HCT116 (cell line): ENCODE measurements around the gene PC. TPM values are rescaled to one million over a fixed set of nuclear protein-coding genes. Genes with fewer than 3 reads are reported as not detected.
A peak's percentile ranks its signal among the peaks of the same experiment; 100 is the strongest.

ENCODE experiments used
- ATAC-seq: fragments of 200-7000 bp; cut with Tn5 transposase; 2 replicates; pipeline ENCODE4 v1.9.1; 2020; ENCODE audit warnings: mild to moderate bottlenecking, moderate library complexity
- BruUV-seq: library from RNA; stranded (reverse); fragments of 400-500 nt; replicated peaks from 2 replicates; lab custom pipeline; 2021; lab: Mats Ljungman, UMichigan
- CTCF ChIA-PET: fragments of 300-600 bp; sonication (Branson Sonifier 250); formaldehyde crosslinking; loops from one replicate; lab custom pipeline; 2021; ENCODE audit warnings: antibody characterized with exemption; lab: Charles Lee
- POLR2A ChIA-PET: fragments of 300-600, 350-600 bp; sonication (Branson Sonifier 250); formaldehyde crosslinking; loops from one replicate; lab custom pipeline; 2021; ENCODE audit warnings: antibody characterized with exemption; lab: Charles Lee
- RAD21 ChIA-PET, 2 experiments: fragments of 300-600 bp; sonication (Branson Sonifier 250); formaldehyde crosslinking; loops; one replicate each; lab custom pipeline; 2023; ENCODE audit warnings: low total read pairs in 2 of 2; ENCODE audit not compliant: uncharacterized antibody in 2 of 2, unreplicated experiment in 2 of 2, low non-redundant PET in 1 of 2; lab: Charles Lee
- DNase-seq: peaks from one replicate; pipeline ENCODE4 v3.0.0-alpha.2; 2010; ENCODE audit warnings: low read depth, low spot score
- H2AFZ ChIP-seq: fragments of 200-600 bp; shearing (Covaris generic), sonication (generic); 2 replicates; pipeline ENCODE4 v1.6.1; 2017; ENCODE audit warnings: low read depth, mixed run types, mixed read lengths, antibody characterized with exemption, low read length; ENCODE audit not compliant: poor library complexity, severe bottlenecking
- H3K27ac ChIP-seq: 2 replicates; pipeline ENCODE4 v1.5.1; 2012; ENCODE audit warnings: low read depth, low read length
- H3K27me3 ChIP-seq: fragments of 200-600 bp; sonication (generic); 2 replicates; pipeline ENCODE4 v1.6.1; 2016; ENCODE audit warnings: mixed run types, low read length, mixed read lengths; ENCODE audit not compliant: insufficient read depth
- H3K36me3 ChIP-seq, 2 experiments: fragments of 200-500 bp in 1 of 2; fragments of 200-600 bp in 1 of 2; sonication (Bioruptor generic) in 1 of 2; sonication (generic) in 1 of 2; 2 replicates each; pipeline versions ENCODE4 v1.5.1 to v1.6.1; 2014 to 2016; ENCODE audit warnings: low read length in 2 of 2, inconsistent platforms in 1 of 2, mixed read lengths in 1 of 2, mixed run types in 1 of 2; ENCODE audit not compliant: insufficient read depth in 2 of 2, control insufficient read depth in 1 of 2
- H3K4me1 ChIP-seq, 2 experiments: fragments of 200-600 bp in 1 of 2; sonication (generic) in 1 of 2; 2 replicates each; pipeline versions ENCODE4 v1.5.1 to v1.6.1; 2012 to 2017; ENCODE audit warnings: low read length in 2 of 2, inconsistent platforms in 1 of 2, mild to moderate bottlenecking in 1 of 2, mixed read lengths in 1 of 2, mixed run types in 1 of 2, moderate library complexity in 1 of 2; ENCODE audit not compliant: insufficient read depth in 2 of 2, control insufficient read depth in 1 of 2
- H3K4me2 ChIP-seq: fragments of 200-600 bp; sonication (generic); 2 replicates; pipeline ENCODE4 v1.6.1; 2017; ENCODE audit warnings: mixed run types, low read length, mixed read lengths
- H3K4me3 ChIP-seq, 2 experiments: fragments of 200-600 bp in 1 of 2; sonication (generic) in 1 of 2; replicated peaks in 1 of 2; 2 replicates each; pipeline ENCODE4 v1.5.1; 2011 to 2016; ENCODE audit warnings: low read length in 2 of 2, control low read depth in 1 of 2, low read depth in 1 of 2, mild to moderate bottlenecking in 1 of 2, mixed read lengths in 1 of 2, mixed run types in 1 of 2
- H3K79me2 ChIP-seq: fragments of 200-600 bp; sonication (generic); 2 replicates; pipeline ENCODE4 v1.6.1; 2017; ENCODE audit warnings: mild to moderate bottlenecking, mixed run types, low read length, moderate library complexity, mixed read lengths; ENCODE audit not compliant: insufficient read depth
- H3K9ac ChIP-seq: fragments of 200-600 bp; sonication (generic); 2 replicates; pipeline ENCODE4 v1.6.1; 2016; ENCODE audit warnings: low read length, mixed read lengths
- H3K9me2 ChIP-seq: fragments of 200-600 bp; sonication (generic), shearing (Covaris generic); 2 replicates; pipeline ENCODE4 v1.6.1; 2017; ENCODE audit warnings: mixed run types, mild to moderate bottlenecking, moderate library complexity; ENCODE audit not compliant: insufficient read depth
- H3K9me3 ChIP-seq, 2 experiments: fragments of 200-500 bp in 1 of 2; fragments of 200-600 bp in 1 of 2; sonication (Bioruptor generic) in 1 of 2; sonication (generic) in 1 of 2; 2 replicates each; pipeline ENCODE4 v1.6.1; 2014 to 2017; ENCODE audit warnings: low read length in 2 of 2, mixed read lengths in 2 of 2, inconsistent platforms in 1 of 2, low read depth in 1 of 2, mild to moderate bottlenecking in 1 of 2, mixed run types in 1 of 2, moderate library complexity in 1 of 2; ENCODE audit not compliant: control insufficient read depth in 1 of 2, insufficient read depth in 1 of 2
- H4K20me1 ChIP-seq: fragments of 200-600 bp; sonication (generic), shearing (Covaris generic); 2 replicates; pipeline ENCODE4 v1.6.1; 2017; ENCODE audit warnings: mixed run types, mild to moderate bottlenecking, moderate library complexity; ENCODE audit not compliant: insufficient read depth
- ATF3 ChIP-seq: IDR thresholded peaks from 2 replicates; pipeline ENCODE4 v1.6.1; 2012
- EZH2 ChIP-seq: fragments of 200-600 bp; sonication (generic); IDR thresholded peaks from 2 replicates; pipeline ENCODE4 v1.6.1; 2017; ENCODE audit warnings: antibody characterized with exemption, mixed run types
- MAX ChIP-seq: IDR thresholded peaks from 2 replicates; pipeline ENCODE4 v1.6.1; 2012
- POLR2A ChIP-seq: IDR thresholded peaks from 2 replicates; pipeline ENCODE4 v1.7.0; 2011; ENCODE audit warnings: borderline replicate concordance; ENCODE audit not compliant: insufficient read depth, insufficient read length; ENCODE audit errors: extremely low read depth
- POLR2AphosphoS5 ChIP-seq: IDR thresholded peaks from 2 replicates; pipeline ENCODE4 v1.6.1; 2011; ENCODE audit warnings: mild to moderate bottlenecking, low read depth, low read length, moderate library complexity
- RAD21 ChIP-seq: IDR thresholded peaks from 2 replicates; pipeline ENCODE4 v1.6.1; 2012; ENCODE audit warnings: low read depth, mild to moderate bottlenecking
- REST ChIP-seq: IDR thresholded peaks from 2 replicates; pipeline ENCODE4 v1.6.1; 2012; ENCODE audit warnings: low read depth
- SIN3A ChIP-seq: IDR thresholded peaks from 2 replicates; pipeline ENCODE4 v1.6.1; 2012; ENCODE audit warnings: low read depth
- SP1 ChIP-seq: IDR thresholded peaks from 2 replicates; pipeline ENCODE4 v1.6.1; 2012; ENCODE audit warnings: low read depth
- TCF7L2 ChIP-seq: IDR thresholded peaks from 2 replicates; pipeline ENCODE4 v1.7.0; 2011; ENCODE audit warnings: borderline replicate concordance, inconsistent platforms; ENCODE audit not compliant: insufficient read depth, insufficient read length; ENCODE audit errors: extremely low read depth
- ZBTB33 ChIP-seq: IDR thresholded peaks from 2 replicates; pipeline ENCODE4 v1.6.1; 2011; ENCODE audit warnings: mild to moderate bottlenecking, low read length, moderate library complexity; ENCODE audit not compliant: insufficient replicate concordance; ENCODE audit errors: extremely low read depth
- intact Hi-C: fragments of 100-400 bp; cut with micrococcal nuclease; formaldehyde crosslinking; loops from 2 replicates; pipeline ENCODE4 v1.10.0; 2022
- total RNA-seq: library from RNA; stranded (reverse); gene quantifications from one replicate; pipeline ENCODE4 v1.2.1, GENCODE V29; 2021; ENCODE audit not compliant: unreplicated experiment

Gene PC
- total RNA-seq, 1 experiment from 2014 or later = 24.1 TPM

- no peak for TF ChIP-seq REST
- TF ChIP-seq ZBTB33 = no peak
- no peak for TF ChIP-seq SIN3A
- no peak for TF ChIP-seq RAD21
- no peak for TF ChIP-seq EZH2
- TF ChIP-seq SP1 = peak; percentile 23; the same call in 1 of the 2 replicates
- no peak for TF ChIP-seq POLR2AphosphoS5
- no peak for TF ChIP-seq MAX
- no peak for TF ChIP-seq POLR2A
These were observed 24.7 kb downstream of the PC start (continued) for GRCh38 chr11:66933531-66933930.

GRCh38 chr11:66932543-66932942, 25.6 kb downstream of the PC start:
- no TSS peak for BruUV-seq
- Histone ChIP-seq H3K9me2 (no peaks in the 10 kb centered on the region), H3K9me3 (no peaks in the 10 kb centered on the region), H3K36me3 (no peaks in the 10 kb centered on the region), H3K9ac (no peak overlapping the region), H3K4me2 (no peak overlapping the region), H3K4me3 (no peak overlapping the region), H2AFZ (no peak overlapping the region), H3K4me1 (peaks cover 0 to 18% of the 10 kb centered on the region in 2 experiments; a peak in 1 of 4 replicates), H4K20me1 (no peaks in the 10 kb centered on the region), H3K27ac (no peak overlapping the region), H3K79me2 (no peaks in the 10 kb centered on the region), H3K27me3 (no peaks in the 10 kb centered on the region)
- RAD21 ChIA-PET = no interaction called here
- no peak for TF ChIP-seq ATF3
- no peak for TF ChIP-seq TCF7L2
- intact Hi-C loops = no loop called here
- CTCF ChIA-PET = interaction anchor here (0.7 kb wide), 1 partner anchor 121 kb away, joined by 4 read pairs; no protein-coding TSS in a partner anchor
- ATAC-seq (no peak), DNase-seq (no peak)
- POLR2A ChIA-PET = interaction anchor here (1.0 kb wide), 1 partner anchor 15 kb away, joined by 3 read pairs; no protein-coding TSS in a partner anchor
